Hypothalamus (tissue), 51 donors: Measurements from ENCODE around the gene GPR32.
"Not testable (repeated sequence)": the region's sequence is repeated elsewhere in the genome, so short reads cannot be mapped to it uniquely, and the experiment has no call there.

ENCODE experiments used
- DNase-seq, 51 donors: peaks; one replicate each; lab custom pipeline; 2025; lab: John Stamatoyannopoulos, UW

GPR32 gene

DNA sequence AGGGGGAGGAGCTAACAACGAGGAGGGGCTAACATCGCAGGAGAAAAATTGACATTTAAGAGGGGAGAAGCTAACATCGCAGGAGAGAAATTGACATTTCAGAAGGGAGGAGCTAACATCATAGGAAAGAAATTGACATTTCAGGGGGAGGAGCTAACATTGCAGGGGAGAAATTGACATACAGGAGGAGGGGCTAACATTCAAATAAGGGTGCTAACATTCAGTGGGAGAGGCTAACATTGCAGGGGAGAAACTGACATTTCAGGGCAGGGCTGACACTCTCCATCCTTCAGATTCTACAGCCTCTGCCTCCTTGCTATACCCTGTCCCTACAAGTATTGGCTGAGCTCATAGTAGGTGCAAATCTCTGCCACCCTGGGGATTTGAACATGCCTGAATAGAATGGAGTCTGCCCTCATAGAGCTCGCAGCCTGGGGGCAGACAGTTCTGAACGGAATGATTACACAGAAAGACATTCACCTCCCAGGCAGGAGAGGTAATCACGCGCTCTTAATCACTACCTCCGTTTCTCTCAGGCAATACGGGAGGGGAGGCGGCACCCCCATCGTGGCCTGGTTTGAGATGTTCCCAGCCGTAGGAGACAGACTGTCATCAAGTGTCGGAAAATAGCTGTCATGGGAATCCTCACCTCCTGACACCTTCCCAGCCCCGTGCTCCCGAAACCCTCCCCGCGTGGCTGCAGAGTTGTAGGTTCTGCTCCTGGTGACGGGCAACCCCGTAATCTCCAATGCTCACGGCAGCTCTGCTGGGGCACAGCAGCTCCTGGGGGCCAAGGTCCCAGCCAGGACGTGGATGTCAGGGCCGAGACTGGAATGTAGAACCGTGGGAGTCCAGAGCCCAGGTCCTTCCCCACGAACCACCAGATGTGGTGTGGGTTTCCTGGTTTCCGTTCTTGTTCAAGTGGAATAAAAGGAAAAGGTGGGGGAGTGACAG, 9.5 kb downstream of the GPR32 start:
- DNase-seq, result peak in 3 of 51 donors; percentile 0 to 26 (median 6)

DNA sequence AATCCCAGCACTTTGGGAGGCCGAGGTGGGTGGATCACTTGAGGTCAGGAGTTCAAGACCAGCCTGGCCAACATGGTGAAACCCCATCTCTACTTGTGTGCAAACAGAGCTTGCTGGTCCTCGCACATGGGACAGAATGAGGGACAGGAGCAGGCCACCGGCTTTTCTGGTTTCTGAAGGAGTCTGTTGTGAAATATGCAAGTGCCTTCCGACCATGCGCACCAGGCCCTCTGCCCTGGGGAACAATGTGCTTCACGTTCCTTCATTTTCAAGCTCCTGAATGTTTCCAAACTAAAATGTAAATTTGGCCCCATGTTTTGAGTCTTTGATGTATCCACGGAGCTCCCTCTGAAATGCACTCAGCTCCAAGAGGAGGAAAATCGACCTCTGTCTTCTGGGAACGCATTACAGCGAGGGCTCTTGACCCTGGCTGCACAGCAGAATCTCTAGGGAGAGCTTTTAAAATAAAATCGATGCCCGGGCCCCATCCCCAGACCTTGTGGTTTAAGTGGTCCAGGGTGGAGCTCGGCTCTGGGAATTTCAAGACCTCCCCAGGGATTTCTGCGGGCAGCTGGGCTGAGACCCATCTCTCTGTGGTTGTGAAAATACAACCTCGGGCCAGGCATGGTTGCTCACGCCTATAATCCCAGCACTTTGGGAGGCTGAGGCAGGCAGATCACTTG, 10.6 kb downstream of the GPR32 start:
- DNase-seq, result no peak

DNA sequence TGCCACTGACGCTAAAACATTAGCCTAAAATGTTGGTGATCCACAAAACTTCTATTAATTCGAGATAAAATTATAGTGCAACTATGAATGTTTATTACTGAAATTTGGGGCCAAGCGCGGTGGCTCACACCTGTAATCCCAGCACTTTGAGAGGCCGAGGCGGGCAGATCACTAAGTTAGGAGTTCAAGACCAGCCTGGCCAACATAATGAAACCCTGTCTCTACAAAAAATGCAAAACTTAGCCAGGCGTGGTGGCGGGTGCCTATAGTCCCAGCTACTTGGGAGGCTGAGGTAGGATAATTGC, 13.5 kb downstream of the GPR32 start:
- not testable (repeated sequence) for DNase-seq

DNA sequence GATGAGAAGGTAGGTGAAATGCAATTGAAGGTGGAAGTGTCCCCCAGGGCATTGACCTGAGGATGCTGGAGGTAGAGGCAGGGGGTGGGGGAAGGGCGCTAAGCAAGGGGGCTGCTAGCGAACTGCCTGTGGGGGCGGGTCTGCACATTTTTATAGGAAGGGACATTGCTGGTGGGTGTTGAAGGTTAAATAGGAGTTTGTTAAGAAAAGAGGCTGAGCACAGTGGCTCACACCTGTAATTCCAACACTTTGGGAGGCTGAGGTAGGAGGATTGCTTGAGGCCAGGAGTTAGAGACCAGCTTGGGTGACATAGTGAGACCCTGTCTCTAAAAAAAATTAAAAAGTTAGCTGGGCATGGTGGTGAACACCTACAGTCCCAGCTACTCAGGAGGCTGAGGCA, 14.4 kb downstream of the GPR32 start:
- no peak for DNase-seq

DNA sequence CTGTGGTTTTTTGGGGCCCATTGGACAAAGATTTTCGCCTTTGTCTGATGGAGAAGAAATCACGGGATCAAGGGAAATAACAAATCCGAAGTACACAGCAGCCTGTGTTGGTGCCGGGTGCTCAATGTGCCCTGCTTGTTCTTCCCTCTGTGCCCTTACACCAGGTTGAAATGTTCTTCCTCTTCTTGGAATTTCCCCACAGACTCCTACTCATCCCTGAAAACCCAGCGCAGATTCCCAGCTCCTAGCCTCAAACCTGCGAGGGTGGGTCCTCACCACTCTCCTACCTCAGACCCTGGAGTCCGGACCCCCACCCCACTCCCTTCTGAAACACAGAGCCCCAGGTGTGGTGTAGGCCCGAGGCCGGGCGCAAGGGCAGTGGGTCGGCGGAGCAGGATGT, 15.1 kb downstream of the GPR32 start:
- DNase-seq, result no peak

DNA sequence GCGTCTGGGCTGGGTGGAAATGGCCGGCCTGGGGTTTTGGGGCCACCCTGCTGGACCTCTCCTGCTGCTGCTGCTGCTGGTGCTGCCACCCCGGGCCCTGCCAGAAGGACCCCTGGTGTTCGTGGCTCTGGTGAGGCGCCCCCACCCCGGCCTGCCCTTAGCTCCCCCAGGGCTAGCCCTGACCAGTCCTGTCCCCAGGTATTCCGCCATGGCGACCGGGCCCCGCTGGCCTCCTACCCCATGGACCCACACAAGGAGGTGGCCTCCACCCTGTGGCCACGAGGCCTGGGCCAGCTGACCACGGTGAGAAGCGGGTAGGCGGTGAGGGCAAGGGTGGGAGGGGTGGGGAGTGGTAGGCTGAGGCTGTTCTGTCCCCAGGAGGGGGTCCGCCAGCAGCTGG, 20.1 kb downstream of the GPR32 start, which contains the start of gene ACP4:
TSS of gene ACP4 (plus strand) at position 20 of the 400 bp plus-strand sequence. CDS start at position 20, 0 bp downstream.
- DNase-seq, result no peak

DNA sequence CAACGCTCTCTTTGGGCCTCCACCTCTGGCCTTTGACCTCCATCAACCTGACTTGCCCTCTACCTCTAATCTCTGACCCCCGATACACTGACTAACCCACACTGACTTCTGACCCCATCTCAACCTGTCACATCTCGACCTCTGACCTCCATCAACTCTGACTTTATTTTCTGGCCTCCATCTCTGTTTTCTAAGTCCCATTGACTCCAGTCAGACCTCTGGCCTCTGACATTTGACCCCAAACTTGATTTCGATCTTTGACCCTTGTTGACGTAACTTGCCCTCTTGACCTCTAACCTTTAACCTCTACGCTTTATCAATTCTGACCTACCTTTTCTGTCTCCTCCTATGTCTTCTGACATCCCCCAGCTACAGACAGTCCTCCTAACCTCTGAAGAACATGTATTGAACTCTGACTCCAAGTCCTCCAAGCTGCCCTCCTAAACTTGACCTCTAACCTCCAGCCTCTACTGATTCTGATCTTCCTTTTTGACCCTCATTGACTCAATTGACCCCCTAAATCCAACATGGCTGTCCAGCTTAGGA, 20.7 kb downstream of the GPR32 start:
- no peak for DNase-seq

DNA sequence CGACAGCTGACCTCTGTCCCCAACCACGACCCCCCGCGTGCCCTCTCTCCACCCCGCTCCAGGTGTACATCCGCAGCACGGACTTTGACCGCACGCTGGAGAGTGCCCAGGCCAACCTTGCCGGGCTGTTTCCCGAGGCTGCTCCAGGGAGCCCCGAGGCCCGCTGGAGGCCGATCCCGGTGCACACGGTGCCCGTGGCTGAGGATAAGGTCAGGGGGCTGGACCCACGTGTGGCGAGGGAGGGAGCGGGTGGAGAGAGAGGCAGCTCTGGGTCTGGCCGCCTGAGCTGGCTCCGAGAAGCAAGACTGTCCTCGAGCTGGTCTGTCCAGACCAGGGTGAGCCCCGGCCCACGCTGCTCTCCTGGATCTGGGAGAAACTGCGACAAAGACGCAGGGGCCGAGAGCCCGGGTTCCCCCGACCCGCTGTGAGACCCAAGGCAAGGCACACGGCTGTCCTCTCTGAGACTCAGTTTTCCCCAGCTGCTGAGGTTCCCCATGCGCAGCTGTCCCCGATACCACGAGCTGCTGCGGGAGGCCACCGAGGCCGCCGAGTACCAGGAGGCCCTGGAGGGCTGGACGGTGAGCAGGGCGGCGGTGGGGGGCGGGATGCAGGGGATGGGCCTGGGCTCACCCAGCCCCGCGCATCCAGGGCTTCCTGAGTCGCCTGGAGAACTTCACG, 21.5 kb downstream of the GPR32 start:
- DNase-seq, result no peak

DNA sequence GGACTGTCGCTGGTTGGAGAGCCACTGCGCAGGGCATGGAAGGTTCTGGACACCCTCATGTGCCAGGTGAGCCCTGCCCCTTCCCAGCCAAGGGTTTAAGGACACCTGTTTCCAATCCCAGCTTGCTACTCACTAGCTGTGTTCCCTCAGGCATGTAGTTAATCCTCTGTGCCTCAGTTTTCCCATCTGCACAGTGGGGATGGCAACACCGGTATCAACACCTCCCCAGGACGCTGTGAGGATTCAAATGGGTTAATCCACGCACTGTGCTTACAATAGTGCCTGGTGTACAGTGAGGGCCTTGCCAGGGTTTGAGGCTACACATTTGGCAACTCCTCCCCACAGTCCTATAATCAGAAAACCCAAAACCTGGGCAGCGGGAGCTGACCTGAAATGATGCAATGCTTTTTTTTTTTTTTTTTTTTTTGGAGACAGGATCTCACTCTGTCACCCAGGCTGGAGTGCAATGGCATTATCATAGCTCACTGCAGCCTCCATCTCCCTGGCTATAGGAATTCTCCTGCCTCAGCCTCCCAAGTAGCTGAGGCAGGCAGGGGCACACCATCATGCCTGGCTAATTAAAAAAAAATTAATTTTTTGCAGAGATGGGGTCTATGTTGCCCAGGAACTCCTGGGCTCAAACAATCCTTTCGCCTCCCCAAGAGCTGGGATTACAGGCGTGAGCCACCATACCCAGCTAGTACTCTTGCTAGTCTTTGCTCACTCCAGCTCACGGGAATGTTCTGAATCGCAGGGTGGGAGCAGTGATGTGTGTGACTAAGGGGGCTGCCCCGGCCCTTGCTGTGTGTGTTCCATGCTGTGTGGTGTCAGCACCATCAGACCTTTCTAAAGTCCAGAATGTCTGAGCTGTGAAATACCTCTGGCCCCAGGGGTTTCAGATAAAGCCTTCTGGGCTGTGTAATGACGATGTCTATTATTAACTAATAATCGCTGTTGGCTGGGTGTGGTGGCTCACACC, 22.3 kb downstream of the GPR32 start:
- no peak for DNase-seq

DNA sequence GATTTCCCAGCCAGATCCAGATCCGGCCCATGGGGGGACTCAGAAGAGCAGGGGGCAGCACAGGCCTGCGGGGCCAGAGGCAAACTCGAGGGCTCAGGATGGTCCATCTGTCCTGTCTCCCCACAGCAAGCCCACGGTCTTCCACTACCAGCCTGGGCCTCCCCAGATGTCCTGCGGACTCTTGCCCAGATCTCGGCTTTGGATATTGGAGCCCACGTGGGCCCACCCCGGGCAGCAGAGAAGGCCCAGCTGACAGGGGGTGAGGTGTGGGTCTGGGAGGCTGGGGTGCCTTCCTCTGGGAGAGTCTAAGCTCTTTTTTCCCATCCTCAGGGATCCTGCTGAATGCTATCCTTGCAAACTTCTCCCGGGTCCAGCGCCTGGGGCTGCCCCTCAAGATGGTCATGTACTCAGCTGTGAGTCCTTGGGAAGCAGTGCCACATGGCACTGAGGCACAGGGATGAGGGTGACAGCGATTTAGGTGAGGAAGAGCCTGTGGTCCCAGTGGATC, 23.3 kb downstream of the GPR32 start:
- no peak for DNase-seq

DNA sequence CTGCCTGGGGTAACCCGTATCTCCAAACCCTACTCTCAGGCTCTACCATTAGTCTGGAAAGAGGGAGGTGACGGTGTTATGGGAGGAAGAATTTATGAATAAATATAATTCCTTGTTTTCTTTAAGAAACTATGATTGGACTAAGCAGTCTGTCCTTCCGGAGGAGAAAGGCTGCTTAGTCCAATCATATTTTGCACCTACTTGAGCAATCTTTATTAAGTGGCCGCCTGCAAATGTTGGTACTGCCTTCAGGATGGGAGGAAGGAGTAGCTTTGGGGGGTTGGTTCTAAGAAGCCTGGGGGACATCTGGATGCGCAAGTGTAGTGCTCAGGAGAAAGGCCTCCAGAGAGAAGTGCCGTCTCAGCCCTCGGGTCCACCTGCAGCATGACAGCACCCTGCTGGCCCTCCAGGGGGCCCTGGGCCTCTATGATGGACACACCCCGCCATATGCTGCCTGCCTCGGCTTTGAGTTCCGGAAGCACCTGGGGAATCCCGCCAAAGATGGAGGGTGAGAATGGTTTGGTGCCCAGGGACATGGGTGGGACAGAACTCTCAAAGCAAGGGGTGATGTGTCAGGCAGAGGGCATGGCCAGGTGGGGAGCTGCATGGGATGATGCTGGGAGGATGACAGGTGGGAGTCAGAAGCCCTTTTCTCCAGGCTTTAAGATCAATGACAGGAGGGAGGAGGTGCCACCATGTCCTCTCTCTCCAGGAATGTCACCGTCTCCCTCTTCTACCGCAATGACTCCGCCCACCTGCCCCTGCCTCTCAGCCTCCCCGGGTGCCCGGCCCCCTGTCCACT, 24.0 kb downstream of the GPR32 start:
- no peak for DNase-seq

DNA sequence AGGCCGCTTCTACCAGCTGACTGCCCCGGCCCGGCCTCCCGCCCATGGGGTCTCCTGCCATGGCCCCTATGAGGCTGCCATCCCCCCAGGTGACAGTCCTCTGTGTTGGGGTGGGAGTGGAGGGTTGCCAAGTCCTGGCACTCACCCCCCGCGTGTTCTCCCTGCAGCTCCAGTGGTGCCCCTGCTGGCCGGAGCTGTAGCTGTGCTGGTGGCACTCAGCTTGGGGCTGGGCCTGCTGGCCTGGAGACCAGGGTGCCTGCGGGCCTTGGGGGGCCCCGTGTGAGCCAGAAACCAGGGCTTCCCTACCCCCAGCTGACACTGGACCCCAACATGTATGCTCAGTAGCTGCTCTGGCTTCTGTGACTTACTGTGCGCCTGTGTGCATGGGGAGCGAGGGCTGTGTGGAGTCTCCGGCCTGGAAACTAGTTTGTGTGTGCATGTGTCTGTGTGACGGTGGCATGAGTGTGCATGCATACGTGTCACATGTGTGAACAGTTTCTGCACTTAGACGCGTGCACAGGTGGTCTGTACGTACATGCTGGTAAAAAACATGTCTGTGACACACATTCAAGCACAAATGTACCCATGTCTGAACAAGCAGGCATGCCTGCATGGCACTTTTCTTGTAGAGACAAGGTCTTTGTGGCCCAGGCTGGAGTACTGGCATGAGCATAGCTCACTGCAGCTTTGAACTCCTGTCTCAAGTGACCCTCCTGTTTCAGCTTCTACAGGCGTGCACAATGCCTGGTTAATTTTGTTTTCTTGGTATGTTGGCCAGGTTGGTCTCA, 24.8 kb downstream of the GPR32 start:
- no peak for DNase-seq

DNA sequence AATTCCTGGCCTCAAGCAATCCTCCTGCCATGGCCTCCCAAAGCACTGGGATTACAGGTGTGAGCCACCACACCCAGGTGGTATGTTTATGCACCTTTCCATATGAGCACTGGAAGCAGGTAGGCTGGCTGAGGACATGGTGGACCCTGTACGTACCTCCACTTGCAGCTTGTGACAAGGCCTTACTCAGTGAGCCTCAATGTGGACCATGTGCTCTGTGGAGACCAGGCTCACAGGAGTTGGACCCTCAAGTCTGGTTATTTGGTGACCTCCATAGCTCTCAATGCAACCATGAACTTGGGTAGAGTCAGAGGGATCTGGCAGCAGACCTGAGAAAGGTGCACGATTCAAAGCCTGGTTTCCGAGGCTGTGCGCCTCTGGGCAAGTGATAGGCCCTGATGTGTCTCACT, 25.4 kb downstream of the GPR32 start:
- no peak for DNase-seq

DNA sequence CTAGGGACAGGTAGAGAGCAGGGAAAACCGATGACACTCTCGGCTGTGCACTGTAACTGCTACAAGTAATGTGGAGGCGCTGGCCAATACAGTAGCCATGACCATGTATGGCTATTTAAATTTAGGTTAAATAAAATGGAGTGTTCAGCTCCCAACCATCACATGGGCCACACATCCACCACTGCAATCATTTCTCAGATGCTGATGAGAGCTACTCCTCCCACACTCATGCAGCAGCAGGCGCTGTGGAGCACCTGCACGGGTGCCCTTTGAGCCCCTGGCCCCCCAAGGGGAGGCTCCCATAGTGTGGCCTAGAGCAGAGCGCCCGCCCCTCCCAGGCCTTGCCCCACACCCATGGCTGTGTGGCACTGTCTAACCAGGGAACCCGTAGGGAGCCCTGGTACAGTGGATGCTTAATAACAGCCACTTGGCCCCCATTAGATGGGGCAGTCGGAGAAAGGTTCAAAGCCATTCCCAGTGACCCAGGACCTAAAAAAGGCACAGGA, 25.9 kb downstream of the GPR32 start:
- DNase-seq, result no peak

DNA sequence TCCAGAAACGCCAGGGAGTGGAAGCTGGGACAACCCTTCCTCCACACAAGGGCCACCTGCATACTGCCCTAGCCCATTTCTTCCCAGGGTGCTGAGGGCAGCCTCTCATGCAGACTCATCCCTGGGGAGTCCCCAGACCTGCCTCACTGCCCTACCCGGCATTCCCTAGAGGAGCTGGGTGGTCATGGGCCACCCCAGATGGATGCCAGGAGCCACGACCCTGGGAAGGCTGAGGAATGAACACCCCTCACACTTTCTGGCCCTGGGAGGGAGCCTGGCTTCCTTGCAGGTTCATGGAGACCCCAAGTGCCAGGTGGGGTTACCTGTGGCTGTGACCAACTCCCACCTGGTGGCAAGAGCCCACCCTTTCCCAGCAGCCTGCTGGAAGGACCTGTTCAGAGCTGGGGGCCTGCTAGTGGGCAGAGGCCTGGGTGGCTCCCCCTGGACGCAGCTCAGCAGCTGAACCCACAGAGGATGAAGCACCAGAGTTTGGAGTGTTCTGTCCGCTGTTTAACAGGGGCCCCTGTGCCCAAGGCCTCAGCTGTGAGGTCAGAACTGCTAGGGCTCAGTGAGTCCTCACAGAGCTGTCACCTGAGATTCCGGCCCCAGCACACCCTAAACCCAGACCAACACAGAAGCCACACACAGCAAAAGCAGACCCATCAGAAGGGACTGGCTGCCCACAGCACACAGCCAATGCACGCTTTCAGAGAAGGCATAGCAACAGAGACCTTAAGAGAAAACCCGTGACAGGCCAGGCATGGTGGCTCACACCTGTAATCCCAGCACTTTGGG, 26.6 kb downstream of the GPR32 start:
- DNase-seq, result no peak

DNA sequence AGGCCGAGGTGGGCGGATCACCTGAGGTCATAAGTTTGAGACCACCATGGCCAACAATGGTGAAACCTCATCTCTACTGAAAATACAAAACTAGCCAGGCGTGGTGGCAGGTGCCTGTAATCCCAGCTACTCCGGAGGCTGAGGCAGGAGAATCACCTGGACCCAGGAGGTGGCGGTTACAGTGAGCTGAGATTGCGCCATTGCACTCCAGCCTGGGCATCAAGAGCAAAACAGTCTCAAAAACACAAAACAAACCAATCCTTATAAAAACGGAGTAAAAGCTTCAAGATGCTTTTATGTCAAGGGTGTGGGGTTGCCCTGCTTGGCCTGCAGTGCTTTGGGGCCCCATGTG, 27.1 kb downstream of the GPR32 start:
- DNase-seq, result no peak
